ENCODE results near the gene EPS8L1.
A peak's percentile ranks its signal among the peaks of the same experiment; 100 is the strongest.
"Not testable (repeated sequence)": the region's sequence is repeated elsewhere in the genome, so short reads cannot be mapped to it uniquely, and the experiment has no call there.

The EPS8L1 gene

DNA sequence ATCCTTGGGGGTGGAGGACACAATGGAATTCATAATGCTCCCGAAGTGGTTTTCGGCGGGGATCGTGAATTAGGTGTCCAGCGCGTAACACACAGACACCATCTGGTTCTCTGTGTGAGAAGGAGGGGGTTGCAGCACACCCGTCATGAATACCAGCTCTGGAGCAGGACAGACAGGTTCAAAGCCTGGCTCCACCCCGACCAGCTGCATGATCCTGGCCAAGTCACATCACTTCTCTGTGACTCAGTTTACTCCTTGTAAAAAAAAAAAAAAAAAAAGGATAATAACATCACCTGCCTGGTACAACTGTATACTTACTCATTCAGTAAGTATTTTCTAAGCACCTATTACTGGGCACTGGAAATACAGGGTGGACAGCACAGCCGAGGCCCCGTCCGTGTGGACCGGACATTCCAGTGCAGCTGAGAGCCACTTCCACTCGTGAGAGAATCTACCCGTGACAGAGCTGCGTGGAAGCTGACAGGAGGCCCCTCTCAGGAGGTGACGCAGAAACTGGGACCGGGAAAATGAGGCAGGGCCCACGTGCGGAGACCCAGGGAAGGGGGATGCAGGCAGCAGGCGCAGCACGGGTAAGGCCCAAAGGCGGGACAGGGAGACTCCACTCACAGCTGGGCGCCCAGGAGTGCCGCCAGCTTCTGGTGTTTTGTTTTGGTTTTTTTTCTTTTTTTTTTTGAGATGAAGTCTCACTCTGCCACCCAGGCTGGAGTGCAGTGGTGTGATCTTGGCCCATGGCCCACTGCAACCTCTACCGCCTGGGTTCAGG, 24.7 kb upstream of the EPS8L1 start:
- TF ChIP-seq, protein P1, sequence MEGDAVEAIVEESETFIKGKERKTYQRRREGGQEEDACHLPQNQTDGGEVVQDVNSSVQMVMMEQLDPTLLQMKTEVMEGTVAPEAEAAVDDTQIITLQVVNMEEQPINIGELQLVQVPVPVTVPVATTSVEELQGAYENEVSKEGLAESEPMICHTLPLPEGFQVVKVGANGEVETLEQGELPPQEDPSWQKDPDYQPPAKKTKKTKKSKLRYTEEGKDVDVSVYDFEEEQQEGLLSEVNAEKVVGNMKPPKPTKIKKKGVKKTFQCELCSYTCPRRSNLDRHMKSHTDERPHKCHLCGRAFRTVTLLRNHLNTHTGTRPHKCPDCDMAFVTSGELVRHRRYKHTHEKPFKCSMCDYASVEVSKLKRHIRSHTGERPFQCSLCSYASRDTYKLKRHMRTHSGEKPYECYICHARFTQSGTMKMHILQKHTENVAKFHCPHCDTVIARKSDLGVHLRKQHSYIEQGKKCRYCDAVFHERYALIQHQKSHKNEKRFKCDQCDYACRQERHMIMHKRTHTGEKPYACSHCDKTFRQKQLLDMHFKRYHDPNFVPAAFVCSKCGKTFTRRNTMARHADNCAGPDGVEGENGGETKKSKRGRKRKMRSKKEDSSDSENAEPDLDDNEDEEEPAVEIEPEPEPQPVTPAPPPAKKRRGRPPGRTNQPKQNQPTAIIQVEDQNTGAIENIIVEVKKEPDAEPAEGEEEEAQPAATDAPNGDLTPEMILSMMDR (IDR thresholded peaks at IDR 0.05; ENCODE audit: insufficient read depth, low read length, missing control alignments) = no peak

GRCh38 chr19:55053735-55054134, 21.9 kb upstream of the EPS8L1 start:
- ChIA-PET POLR2A (no interaction called here), CTCF (no interaction called here)
- DNase-seq (ENCODE audit: low read depth, low spot score) = no peak
- no peak overlapping the region for H3K4me3 ChIP-seq (ENCODE audit: low read depth, low read length)
- TF ChIP-seq, protein P1 (IDR thresholded peaks at IDR 0.05; ENCODE audit: insufficient read depth, low read length, missing control alignments) = no peak

More for the DNA sequence above, 24.7 kb upstream of the EPS8L1 start:
- no peak for DNase-seq (ENCODE audit: low read depth, low spot score)
- CTCF ChIA-PET = no interaction called here
- no peak overlapping the region for H3K4me3 ChIP-seq (ENCODE audit: low read depth, low read length)
- POLR2A ChIA-PET = no interaction called here

DNA sequence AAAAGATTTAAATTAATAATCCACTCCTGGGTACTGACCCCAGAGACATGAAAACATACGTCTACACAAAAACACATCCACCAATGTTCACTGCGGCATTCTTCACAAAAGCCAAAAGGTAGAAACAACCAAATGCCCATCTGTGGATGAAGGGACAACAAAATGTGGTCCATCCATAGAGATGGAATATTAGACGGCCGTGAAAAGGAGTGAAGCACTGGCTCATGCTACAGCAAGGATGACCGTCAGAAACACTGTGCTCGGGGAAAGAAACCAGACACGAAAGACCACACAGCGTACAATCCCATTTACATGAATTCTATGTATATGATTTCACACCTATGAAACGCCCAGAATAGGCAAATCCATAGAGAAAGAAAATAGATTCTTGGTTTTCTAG, 18.8 kb upstream of the EPS8L1 start:
- H3K4me3 ChIP-seq (ENCODE audit: low read depth, low read length) = no peak overlapping the region
- ChIA-PET CTCF (no interaction called here), POLR2A (no interaction called here)
- DNase-seq (ENCODE audit: low read depth, low spot score) = no peak
- TF ChIP-seq, protein P1 (IDR thresholded peaks at IDR 0.05; ENCODE audit: insufficient read depth, low read length, missing control alignments) = no peak

DNA sequence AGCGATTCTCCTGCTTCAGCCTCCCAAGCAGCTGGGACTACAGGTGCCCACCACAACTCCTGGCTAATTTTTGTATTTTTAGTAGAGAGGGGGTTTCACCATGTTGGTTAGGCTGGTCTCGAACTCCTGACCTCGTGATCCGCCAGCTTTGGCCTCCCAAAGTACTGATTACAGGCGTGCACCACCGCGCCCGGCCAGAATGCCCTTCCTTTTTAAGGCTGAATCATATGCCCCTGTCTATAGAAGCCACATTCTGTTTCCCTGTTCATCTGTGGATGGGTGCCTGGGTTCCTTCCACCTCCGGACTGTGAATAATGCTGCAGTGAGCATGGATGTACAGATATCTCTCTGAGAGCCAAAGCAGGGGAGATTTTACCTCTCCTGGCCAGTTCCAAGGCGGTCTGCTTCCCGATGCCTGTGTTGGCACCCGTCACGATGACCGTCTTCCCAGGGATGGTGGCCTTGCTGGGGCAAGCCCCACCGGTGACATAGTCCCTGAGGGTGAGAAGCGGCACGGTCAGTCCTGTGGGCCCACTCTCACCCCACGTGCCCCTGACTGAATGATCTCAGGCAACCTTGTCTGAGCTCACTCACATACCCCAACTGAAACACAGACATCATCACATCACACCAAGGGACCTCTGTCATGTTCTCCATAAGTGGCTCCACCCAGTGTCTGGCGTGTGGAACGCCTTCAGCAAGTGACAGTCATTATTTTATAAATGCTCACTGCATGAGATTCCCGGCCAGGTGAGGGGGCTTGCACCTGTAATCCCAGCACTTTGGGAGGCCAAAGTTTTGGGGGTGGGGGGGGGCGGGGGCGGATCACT, 16.7 kb upstream of the EPS8L1 start:
- DNase-seq (ENCODE audit: low read depth, low spot score) = no peak
- ChIA-PET CTCF (no interaction called here), POLR2A (no interaction called here)
- TF ChIP-seq, protein P1 (IDR thresholded peaks at IDR 0.05; ENCODE audit: insufficient read depth, low read length, missing control alignments) = no peak
- no peak overlapping the region for H3K4me3 ChIP-seq (ENCODE audit: low read depth, low read length)

DNA sequence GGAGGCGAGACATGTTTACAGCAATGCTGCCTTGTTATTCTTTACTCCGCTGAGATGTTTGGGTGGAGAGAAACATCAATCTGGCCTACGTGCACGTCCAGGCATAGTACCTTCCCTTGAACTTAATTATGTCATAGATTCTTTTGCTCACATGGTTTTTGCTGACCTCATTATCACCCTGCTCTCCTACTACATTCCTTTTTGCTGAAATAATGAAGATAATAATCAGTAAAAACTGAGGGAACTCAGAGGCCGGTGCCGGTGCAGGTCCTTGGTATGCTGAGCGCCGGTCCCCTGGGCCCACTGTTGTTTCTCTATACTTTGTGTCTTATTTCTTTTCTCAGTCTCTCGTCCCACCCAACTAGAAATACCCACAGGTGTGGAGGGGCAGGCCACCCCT, 15.4 kb upstream of the EPS8L1 start:
- CTCF ChIA-PET, POLR2A ChIA-PET: not testable (repeated sequence)

GRCh38 chr19:55062735-55063491, 12.8 kb upstream of the EPS8L1 start, which contains the start of gene RDH13:
RDH13 (minus strand) TSS chr19:55063148; CDS start chr19:55063032, 116 bp downstream.
- TF ChIP-seq, protein P1 (IDR thresholded peaks at IDR 0.05; ENCODE audit: insufficient read depth, low read length, missing control alignments) = no peak
- ChIA-PET POLR2A (no interaction called here), CTCF (interaction anchor here (1.2 to 1.7 kb wide), 2 partner anchors 25 to 582 kb away, joined by 3 to 6 read pairs; no protein-coding TSS in a partner anchor)
- peak within 1 kb of the TSS; percentile 70 for H3K4me3 ChIP-seq (ENCODE audit: low read depth, low read length)
- peak; percentile 47 for DNase-seq (ENCODE audit: low read depth, low spot score)

More for the DNA sequence above, 15.4 kb upstream of the EPS8L1 start:
- H3K4me3 ChIP-seq (ENCODE audit: low read depth, low read length); DNase-seq (ENCODE audit: low read depth, low spot score): not testable (repeated sequence)

Measured in AG04449 (cell line).